Measurements from ENCODE around the gene IFNGR1.

IFNGR1 gene

DNA sequence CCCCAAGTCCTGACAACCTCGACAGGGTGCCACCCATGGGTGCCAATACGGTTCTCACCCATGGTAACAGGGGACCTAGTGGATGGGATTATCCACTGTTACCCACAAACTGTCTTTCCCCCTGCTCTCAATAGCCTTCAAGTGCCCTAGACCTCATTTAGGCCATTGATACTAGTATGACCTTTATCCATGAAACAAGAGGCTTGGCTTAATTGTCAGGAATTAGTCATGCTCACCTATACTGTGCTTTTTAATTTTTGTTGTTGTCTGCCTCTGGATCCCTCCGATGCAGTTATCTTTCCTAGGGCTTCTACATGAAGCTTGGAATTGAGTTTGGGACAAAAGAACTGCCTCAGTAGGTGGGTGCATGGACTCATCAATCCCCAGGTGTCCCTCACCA lies 33.9 kb downstream of the IFNGR1 start:
- no peak for TF ChIP-seq TAF1 (IDR thresholded peaks at IDR 0.05; ENCODE audit: borderline replicate concordance, insufficient read depth, low read length)
- TF ChIP-seq REST (IDR thresholded peaks at IDR 0.05; ENCODE audit: insufficient read depth in 1 of 2, low read depth in 2 of 2, low read length in 2 of 2), result no peak
- TF ChIP-seq FOXP2 (optimal IDR thresholded peaks at IDR 0.05; ENCODE audit: borderline replicate concordance, extremely low read depth, extremely low read length, insufficient read depth), result no peak
- no peak for TF ChIP-seq SIN3A (IDR thresholded peaks at IDR 0.05; ENCODE audit: borderline replicate concordance, insufficient read depth, low read length)
- TF ChIP-seq POLR2AphosphoS5 (IDR thresholded peaks at IDR 0.05; ENCODE audit: low read depth, low read length), result no peak

- TF ChIP-seq POLR2AphosphoS5 (IDR thresholded peaks at IDR 0.05; ENCODE audit: low read depth, low read length), result no peak
- no peak for TF ChIP-seq REST (IDR thresholded peaks at IDR 0.05; ENCODE audit: insufficient read depth in 1 of 2, low read depth in 2 of 2, low read length in 2 of 2)
- no peak for TF ChIP-seq FOXP2 (optimal IDR thresholded peaks at IDR 0.05; ENCODE audit: borderline replicate concordance, extremely low read depth, extremely low read length, insufficient read depth)
- no peak for TF ChIP-seq SIN3A (IDR thresholded peaks at IDR 0.05; ENCODE audit: borderline replicate concordance, insufficient read depth, low read length)
- TF ChIP-seq TAF1 (IDR thresholded peaks at IDR 0.05; ENCODE audit: borderline replicate concordance, insufficient read depth, low read length), result no peak
These were observed 36.5 kb downstream of the IFNGR1 start for GRCh38 chr6:137182654-137183073.

DNA sequence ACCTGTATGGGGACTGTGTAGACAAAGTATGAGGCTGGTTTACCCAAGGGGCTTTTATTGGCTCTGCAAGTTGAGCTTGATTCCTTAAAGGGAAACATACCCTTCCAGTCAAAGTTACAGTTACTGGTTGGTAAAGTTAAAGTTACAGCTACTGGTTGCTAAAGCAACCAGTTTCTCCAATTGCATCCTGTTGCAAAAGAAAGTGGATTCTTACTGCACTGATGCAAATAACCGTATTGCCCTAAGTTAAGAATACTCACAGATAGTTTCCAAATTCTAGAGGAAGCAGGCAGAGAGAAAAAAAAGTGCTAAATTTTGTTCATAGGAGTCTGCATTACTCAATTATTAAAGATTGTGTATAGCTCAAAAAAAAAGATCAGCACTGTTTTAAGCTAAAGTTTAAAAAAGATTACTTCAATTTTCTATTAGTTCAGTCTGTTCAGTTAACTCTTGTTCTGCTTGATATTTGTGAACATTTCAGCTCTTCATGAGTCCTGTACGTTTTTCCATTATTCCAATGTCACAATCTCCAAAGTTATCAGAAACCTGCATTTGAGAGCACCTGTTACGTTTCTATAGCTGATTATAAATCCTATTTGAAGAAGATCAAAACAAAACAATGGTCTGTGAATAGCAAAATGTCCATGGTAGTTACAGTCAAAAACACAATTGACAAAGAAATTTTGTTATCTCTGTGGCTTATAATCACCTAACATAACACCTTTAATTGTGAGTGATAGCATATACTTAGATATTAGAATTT lies 37.1 kb downstream of the IFNGR1 start:
- TF ChIP-seq FOXP2 (optimal IDR thresholded peaks at IDR 0.05; ENCODE audit: borderline replicate concordance, extremely low read depth, extremely low read length, insufficient read depth) (no peak), POLR2AphosphoS5 (IDR thresholded peaks at IDR 0.05; ENCODE audit: low read depth, low read length) (no peak), REST (IDR thresholded peaks at IDR 0.05; ENCODE audit: insufficient read depth in 1 of 2, low read depth in 2 of 2, low read length in 2 of 2) (no peak), SIN3A (IDR thresholded peaks at IDR 0.05; ENCODE audit: borderline replicate concordance, insufficient read depth, low read length) (no peak), TAF1 (IDR thresholded peaks at IDR 0.05; ENCODE audit: borderline replicate concordance, insufficient read depth, low read length) (no peak)

- TF ChIP-seq REST (IDR thresholded peaks at IDR 0.05; ENCODE audit: insufficient read depth in 1 of 2, low read depth in 2 of 2, low read length in 2 of 2) (no peak), SIN3A (IDR thresholded peaks at IDR 0.05; ENCODE audit: borderline replicate concordance, insufficient read depth, low read length) (no peak), POLR2AphosphoS5 (IDR thresholded peaks at IDR 0.05; ENCODE audit: low read depth, low read length) (no peak), TAF1 (IDR thresholded peaks at IDR 0.05; ENCODE audit: borderline replicate concordance, insufficient read depth, low read length) (no peak), FOXP2 (optimal IDR thresholded peaks at IDR 0.05; ENCODE audit: borderline replicate concordance, extremely low read depth, extremely low read length, insufficient read depth) (no peak)
These were observed 41.6 kb downstream of the IFNGR1 start for GRCh38 chr6:137177611-137178010.

All from PFSK-1 (cell line).